Brain microvascular endothelial cell (primary cell): ENCODE measurements around the gene COL20A1.

Source experiments
- DNase-seq: peaks from one replicate; pipeline ENCODE4 v3.0.0-alpha.2; 2020
- H3K27ac ChIP-seq: fragments of 250-450 bp; sonication (Bioruptor Pico); 2 replicates; pipeline ENCODE4 v1.5.1; 2020; ENCODE audit warnings: mild to moderate bottlenecking, moderate library complexity
- H3K27me3 ChIP-seq: fragments of 250-450 bp; sonication (Bioruptor Pico); replicated peaks from 2 replicates; pipeline ENCODE4 v1.5.1; 2020; ENCODE audit warnings: mild to moderate bottlenecking
- H3K36me3 ChIP-seq: fragments of 250-450 bp; sonication (Bioruptor Pico); replicated peaks from 2 replicates; pipeline ENCODE4 v1.5.1; 2020; ENCODE audit warnings: mild to moderate bottlenecking
- H3K4me3 ChIP-seq: 2 replicates; pipeline ENCODE4 v1.5.1; 2011; ENCODE audit warnings: low read depth, mild to moderate bottlenecking, control low read depth, low read length, moderate library complexity
- in situ Hi-C: cut with HindIII; loops from 2 replicates; pipeline ENCODE4 v1.10.0; 2017; ENCODE audit warnings: low sequenced_read_pairs, low pct_ligation_motif_present
- TF ChIP-seq, protein P1 (sequence below): IDR thresholded peaks from 2 replicates; pipeline ENCODE4 v1.5.1; 2011; ENCODE audit warnings: low read depth, mild to moderate bottlenecking, moderate library complexity, low read length, control low read depth, inconsistent platforms; ENCODE audit errors: missing control alignments

COL20A1 gene

GRCh38 chr20:63311833-63312243, 18.9 kb downstream of the COL20A1 start:
- H3K27me3 ChIP-seq, result no peaks in the 10 kb centered on the region

GRCh38 chr20:63312273-63312672, 19.3 kb downstream of the COL20A1 start:
- Histone ChIP-seq H3K36me3 (no peaks in the 10 kb centered on the region), H3K27ac (no peak overlapping the region), H3K27me3 (no peaks in the 10 kb centered on the region), H3K4me3 (no peak overlapping the region)
- TF ChIP-seq, protein P1, sequence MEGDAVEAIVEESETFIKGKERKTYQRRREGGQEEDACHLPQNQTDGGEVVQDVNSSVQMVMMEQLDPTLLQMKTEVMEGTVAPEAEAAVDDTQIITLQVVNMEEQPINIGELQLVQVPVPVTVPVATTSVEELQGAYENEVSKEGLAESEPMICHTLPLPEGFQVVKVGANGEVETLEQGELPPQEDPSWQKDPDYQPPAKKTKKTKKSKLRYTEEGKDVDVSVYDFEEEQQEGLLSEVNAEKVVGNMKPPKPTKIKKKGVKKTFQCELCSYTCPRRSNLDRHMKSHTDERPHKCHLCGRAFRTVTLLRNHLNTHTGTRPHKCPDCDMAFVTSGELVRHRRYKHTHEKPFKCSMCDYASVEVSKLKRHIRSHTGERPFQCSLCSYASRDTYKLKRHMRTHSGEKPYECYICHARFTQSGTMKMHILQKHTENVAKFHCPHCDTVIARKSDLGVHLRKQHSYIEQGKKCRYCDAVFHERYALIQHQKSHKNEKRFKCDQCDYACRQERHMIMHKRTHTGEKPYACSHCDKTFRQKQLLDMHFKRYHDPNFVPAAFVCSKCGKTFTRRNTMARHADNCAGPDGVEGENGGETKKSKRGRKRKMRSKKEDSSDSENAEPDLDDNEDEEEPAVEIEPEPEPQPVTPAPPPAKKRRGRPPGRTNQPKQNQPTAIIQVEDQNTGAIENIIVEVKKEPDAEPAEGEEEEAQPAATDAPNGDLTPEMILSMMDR, result no peak
- in situ Hi-C loops, result no loop called here
- no peak for DNase-seq

More at GRCh38 chr20:63311833-63312243, 18.9 kb downstream of the COL20A1 start:
- Histone ChIP-seq H3K36me3 (no peaks in the 10 kb centered on the region), H3K4me3 (no peak overlapping the region), H3K27ac (no peak overlapping the region)
- TF ChIP-seq, protein P1, result no peak
- in situ Hi-C loops, result no loop called here
- no peak for DNase-seq

GRCh38 chr20:63312690-63313348, 19.8 kb downstream of the COL20A1 start:
- no peak overlapping the region for H3K4me3 ChIP-seq
- in situ Hi-C loops, result no loop called here
- TF ChIP-seq, protein P1, result no peak
- H3K27ac ChIP-seq, result no peak overlapping the region
- DNase-seq, result no peak
- no peaks in the 10 kb centered on the region for H3K36me3 ChIP-seq
- H3K27me3 ChIP-seq, result no peaks in the 10 kb centered on the region

DNA sequence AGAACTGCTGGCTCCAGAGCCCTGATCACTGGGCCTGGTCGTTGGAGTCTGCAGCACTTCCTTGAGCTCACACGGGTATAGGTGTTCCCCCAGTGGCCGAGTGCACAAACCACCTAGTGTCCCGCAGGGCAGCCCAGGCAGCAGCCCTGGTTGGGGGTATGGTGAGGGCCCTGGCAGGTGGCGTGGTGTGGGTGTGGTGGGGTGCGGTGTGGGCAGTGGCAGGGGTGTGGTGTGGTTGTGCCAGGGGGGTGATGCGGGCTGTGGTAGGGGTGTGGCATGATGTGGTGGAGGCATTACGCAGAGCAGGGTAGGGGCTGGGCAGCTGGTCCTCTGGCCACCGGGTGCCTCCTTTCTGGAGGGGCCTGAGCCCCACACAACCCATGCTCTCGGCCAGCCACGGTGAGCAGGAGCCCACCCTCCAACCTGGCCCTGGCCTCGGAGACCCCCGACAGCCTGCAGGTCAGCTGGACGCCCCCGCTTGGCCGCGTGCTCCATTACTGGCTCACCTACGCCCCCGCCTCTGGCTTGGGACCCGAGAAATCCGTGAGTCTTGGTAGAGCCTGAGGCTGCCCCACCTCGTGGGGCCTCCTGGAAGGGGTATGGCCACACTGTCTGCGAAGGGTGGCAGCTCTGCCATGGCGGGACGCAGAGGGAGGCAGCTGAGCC, 20.5 kb downstream of the COL20A1 start:
- H3K36me3 ChIP-seq, result no peaks in the 10 kb centered on the region
- H3K27me3 ChIP-seq, result no peaks in the 10 kb centered on the region
- DNase-seq, result no peak
- TF ChIP-seq, protein P1, result no peak
- H3K27ac ChIP-seq, result no peak overlapping the region
- in situ Hi-C loops, result no loop called here
- no peak overlapping the region for H3K4me3 ChIP-seq

DNA sequence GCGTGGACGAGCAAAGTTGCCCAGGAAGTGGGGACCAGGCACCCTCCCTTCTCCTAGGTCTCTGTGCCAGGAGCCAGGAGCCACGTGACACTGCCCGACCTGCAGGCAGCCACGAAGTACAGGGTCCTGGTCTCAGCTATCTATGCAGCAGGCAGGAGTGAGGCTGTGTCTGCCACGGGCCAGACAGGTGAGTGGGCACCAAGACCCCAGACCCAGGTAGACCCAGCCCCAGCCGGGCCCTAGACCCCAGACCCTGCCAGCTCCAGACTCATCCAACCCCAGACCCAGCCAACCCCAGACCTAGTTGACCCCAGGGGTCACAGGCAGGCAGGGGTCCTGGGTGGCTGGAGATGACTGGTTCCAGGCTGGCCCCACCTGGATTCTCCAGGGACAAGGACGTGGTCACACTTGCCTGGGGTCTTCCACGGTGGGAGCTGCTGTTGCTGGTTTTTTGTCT, 21.1 kb downstream of the COL20A1 start:
- Histone ChIP-seq H3K27me3 (no peaks in the 10 kb centered on the region), H3K36me3 (no peaks in the 10 kb centered on the region), H3K27ac (no peak overlapping the region), H3K4me3 (no peak overlapping the region)
- in situ Hi-C loops, result no loop called here
- no peak for DNase-seq
- TF ChIP-seq, protein P1, result no peak
